Body of pancreas (tissue), 4 donors: ENCODE results near the gene NHERF2.

ENCODE experiments used
- POLR2A ChIP-seq, 3 donors: fragments of 450-650 bp; IDR thresholded peaks; one replicate each; pipeline ENCODE4 v1.6.1; 2016; ENCODE audit warnings: antibody characterized with exemption in 3 of 3, mild to moderate bottlenecking in 2 of 3
- TF ChIP-seq, protein P1 (sequence below), 7 experiments: fragments of 450-650 bp in 4 of 7; fragments of 200-600 bp in 3 of 7; sonication (generic) in 3 of 7; IDR thresholded peaks; one replicate each; pipeline ENCODE4 v1.5.1; 2016 to 2019; ENCODE audit warnings: antibody characterized with exemption in 7 of 7

GRCh38 chr16:2061526-2061925 is 34.8 kb downstream of the NHERF2 start:
- TF ChIP-seq, protein P1, sequence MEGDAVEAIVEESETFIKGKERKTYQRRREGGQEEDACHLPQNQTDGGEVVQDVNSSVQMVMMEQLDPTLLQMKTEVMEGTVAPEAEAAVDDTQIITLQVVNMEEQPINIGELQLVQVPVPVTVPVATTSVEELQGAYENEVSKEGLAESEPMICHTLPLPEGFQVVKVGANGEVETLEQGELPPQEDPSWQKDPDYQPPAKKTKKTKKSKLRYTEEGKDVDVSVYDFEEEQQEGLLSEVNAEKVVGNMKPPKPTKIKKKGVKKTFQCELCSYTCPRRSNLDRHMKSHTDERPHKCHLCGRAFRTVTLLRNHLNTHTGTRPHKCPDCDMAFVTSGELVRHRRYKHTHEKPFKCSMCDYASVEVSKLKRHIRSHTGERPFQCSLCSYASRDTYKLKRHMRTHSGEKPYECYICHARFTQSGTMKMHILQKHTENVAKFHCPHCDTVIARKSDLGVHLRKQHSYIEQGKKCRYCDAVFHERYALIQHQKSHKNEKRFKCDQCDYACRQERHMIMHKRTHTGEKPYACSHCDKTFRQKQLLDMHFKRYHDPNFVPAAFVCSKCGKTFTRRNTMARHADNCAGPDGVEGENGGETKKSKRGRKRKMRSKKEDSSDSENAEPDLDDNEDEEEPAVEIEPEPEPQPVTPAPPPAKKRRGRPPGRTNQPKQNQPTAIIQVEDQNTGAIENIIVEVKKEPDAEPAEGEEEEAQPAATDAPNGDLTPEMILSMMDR (IDR thresholded peaks at IDR 0.05), result no peak
- no peak for TF ChIP-seq POLR2A (IDR thresholded peaks at IDR 0.05)
